HepG2 (cell line): ENCODE measurements around the gene LINC00237. TPM values are rescaled to one million over a fixed set of nuclear protein-coding genes. Genes with fewer than 3 reads are reported as not detected.

Experiments used
- BRD4 ChIP-seq: sonication (generic); formaldehyde crosslinking; IDR thresholded peaks from 2 replicates; pipeline ENCODE4 v1.4.0; 2020; ENCODE audit warnings: missing genetic modification reagents
- DPF2 ChIP-seq: sonication (generic); formaldehyde crosslinking; IDR thresholded peaks from 2 replicates; pipeline ENCODE4 v1.4.0; 2020; ENCODE audit warnings: mild to moderate bottlenecking, low read depth, missing genetic modification reagents, borderline replicate concordance
- FOXA1 ChIP-seq, 2 experiments: fragments of 450-650 bp in 1 of 2; sonication (generic) in 1 of 2; formaldehyde crosslinking in 1 of 2; IDR thresholded peaks; 2 replicates each; pipeline versions ENCODE4 v1.4.0 to v1.6.1; 2016 to 2020; ENCODE audit warnings: missing genetic modification reagents in 1 of 2
- GABPA ChIP-seq, 2 experiments: IDR thresholded peaks; 2 replicates each; pipeline ENCODE4 v1.6.1; 2011 to 2016; ENCODE audit warnings: low read depth in 2 of 2, low read length in 1 of 2, missing biosample characterization in 1 of 2, missing genetic modification characterization in 1 of 2
- GATAD2A ChIP-seq: IDR thresholded peaks from 2 replicates; pipeline ENCODE4 v1.6.1; 2016
- HOXA5 ChIP-seq: sonication (generic); formaldehyde crosslinking; IDR thresholded peaks from 2 replicates; pipeline ENCODE4 v1.4.0; 2020; ENCODE audit warnings: missing genetic modification reagents
- IRX3 ChIP-seq: sonication (generic); formaldehyde crosslinking; IDR thresholded peaks from 2 replicates; pipeline ENCODE4 v1.8.1; 2023; ENCODE audit warnings: mild to moderate bottlenecking, low read depth, missing genetic modification reagents, borderline replicate concordance
- POGZ ChIP-seq: sonication (generic); formaldehyde crosslinking; IDR thresholded peaks from 2 replicates; pipeline ENCODE4 v1.4.0; 2020; ENCODE audit warnings: mild to moderate bottlenecking, missing genetic modification reagents
- TARDBP ChIP-seq: sonication (generic); formaldehyde crosslinking; IDR thresholded peaks from 2 replicates; pipeline ENCODE4 v1.8.0; 2022; ENCODE audit warnings: mild to moderate bottlenecking, missing genetic modification reagents
- TBL1XR1 ChIP-seq: fragments of 150-350 bp; IDR thresholded peaks from 2 replicates; pipeline ENCODE4 v1.6.1; 2014; ENCODE audit warnings: borderline replicate concordance, low read length; ENCODE audit not compliant: partially characterized antibody
- TBX2 ChIP-seq: sonication (generic); formaldehyde crosslinking; IDR thresholded peaks from 2 replicates; pipeline ENCODE4 v1.5.0; 2020; ENCODE audit warnings: missing genetic modification reagents, mild to moderate bottlenecking, borderline replicate concordance
- XBP1 ChIP-seq: sonication (generic); formaldehyde crosslinking; IDR thresholded peaks from 2 replicates; pipeline ENCODE4 v1.5.0; 2020; ENCODE audit warnings: missing genetic modification reagents
- YEATS2 ChIP-seq: sonication (generic); formaldehyde crosslinking; IDR thresholded peaks from 2 replicates; pipeline ENCODE4 v1.4.0; 2020; ENCODE audit warnings: missing genetic modification reagents, borderline replicate concordance
- ZBTB8A ChIP-seq: sonication (generic); formaldehyde crosslinking; IDR thresholded peaks from 2 replicates; pipeline ENCODE4 v1.4.0; 2020; ENCODE audit warnings: mild to moderate bottlenecking, low read depth, missing genetic modification reagents, borderline replicate concordance
- ZNF230 ChIP-seq: sonication (generic); formaldehyde crosslinking; IDR thresholded peaks from 2 replicates; pipeline ENCODE4 v1.4.0; 2020; ENCODE audit warnings: mild to moderate bottlenecking, missing genetic modification reagents
- ZNF367 ChIP-seq: sonication (generic); formaldehyde crosslinking; IDR thresholded peaks from 2 replicates; pipeline ENCODE4 v1.4.0; 2020; ENCODE audit warnings: missing genetic modification reagents, borderline replicate concordance
- ZNF430 ChIP-seq: sonication (generic); formaldehyde crosslinking; IDR thresholded peaks from 2 replicates; pipeline ENCODE4 v1.9.0; 2021; ENCODE audit warnings: mild to moderate bottlenecking, missing genetic modification reagents
- ZNF569 ChIP-seq: sonication (generic); formaldehyde crosslinking; IDR thresholded peaks from 2 replicates; pipeline ENCODE4 v1.5.0; 2020; ENCODE audit warnings: mild to moderate bottlenecking, missing genetic modification reagents, moderate library complexity, borderline replicate concordance
- ZNF879 ChIP-seq: sonication (generic); formaldehyde crosslinking; IDR thresholded peaks from 2 replicates; pipeline ENCODE4 v1.8.1; 2023; ENCODE audit warnings: missing genetic modification reagents
- polyA plus RNA-seq, 8 experiments: library from polyadenylated mRNA; depleted of rRNA in 3 of 8; stranded (reverse) in 7 of 8; unstranded in 1 of 8; fragments of >200 nt; fragmentation: Illumina TruSeq in 4 of 8; extraction: Trizol in 4 of 8; gene quantifications; 2 replicates each; pipeline versions ENCODE4 v1.2.1 to v1.2.3, GENCODE V29; 2011 to 2016; ENCODE audit warnings: low read depth in 4 of 8, missing spikeins in 1 of 8, mixed read lengths in 1 of 8; ENCODE audit not compliant: insufficient read depth in 1 of 8
- total RNA-seq, 5 experiments: library from RNA; depleted of rRNA; stranded (reverse); fragments of >200 nt; fragmentation: Illumina TruSeq; extraction: Trizol; gene quantifications; 2 replicates each; pipeline ENCODE4 v1.2.3, GENCODE V29; 2016; ENCODE audit warnings: low read depth in 1 of 5
- TF ChIP-seq, protein P1 (sequence below): sonication (generic); formaldehyde crosslinking; conservative IDR thresholded peaks from 2 replicates; pipeline ENCODE4 v1.4.0; 2020; ENCODE audit warnings: missing genetic modification reagents
- TF ChIP-seq, protein P2 (sequence below): IDR thresholded peaks from 2 replicates; pipeline ENCODE4 v1.6.1; 2016; ENCODE audit warnings: missing compliant biosample characterization, missing genetic modification reagents, borderline replicate concordance
- TF ChIP-seq, protein P3 (sequence below): IDR thresholded peaks from 2 replicates; pipeline ENCODE4 v1.6.1; 2016; ENCODE audit warnings: low read depth, control low read depth
- TF ChIP-seq, protein P4 (sequence below): sonication (generic); formaldehyde crosslinking; conservative IDR thresholded peaks from 2 replicates; pipeline ENCODE4 v1.4.0; 2020; ENCODE audit warnings: missing genetic modification reagents

LINC00237 gene
- total and polyA plus RNA-seq, 2 of the 13 experiments (the other 11 are each of a cell fraction or from before 2014, with no cell fraction given): not detected

DNA sequence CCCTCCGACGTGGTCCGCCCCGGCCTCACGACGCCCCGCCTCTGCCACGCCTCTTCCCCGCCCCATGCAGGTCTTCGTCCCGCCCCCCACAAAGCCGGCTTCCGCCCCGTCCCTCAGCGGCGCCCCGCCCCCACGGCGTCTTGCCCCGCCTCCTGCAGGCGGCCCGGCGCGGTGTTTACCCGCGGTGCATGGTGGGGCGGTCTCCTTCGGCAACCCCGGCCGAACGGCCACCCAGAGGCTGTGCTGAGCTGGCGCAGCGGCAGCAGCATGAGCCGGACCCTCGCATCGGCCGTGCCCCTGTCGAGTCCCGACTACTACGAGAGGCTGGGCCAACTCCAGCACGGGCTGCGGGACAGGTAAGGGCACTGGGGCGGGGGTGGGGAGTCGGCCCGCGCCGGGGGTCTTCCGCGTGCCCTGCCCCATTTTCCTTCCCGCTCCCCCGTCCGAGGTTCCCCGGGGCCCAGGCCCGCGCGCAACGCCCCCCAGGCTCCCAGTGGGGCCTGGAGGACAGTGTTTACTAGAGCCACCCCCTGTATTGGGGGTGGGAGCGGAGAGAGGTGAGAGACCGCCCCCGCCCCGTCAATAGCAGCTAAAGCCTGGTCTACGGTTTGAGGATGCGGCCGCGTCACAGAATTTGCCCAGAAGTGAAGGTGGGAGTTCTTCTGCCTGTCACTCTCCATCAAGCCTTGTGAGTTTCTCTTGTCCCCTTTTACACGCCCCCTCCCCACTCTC lies 19.9 kb upstream of the LINC00237 start, which contains the start of gene KIZ (continued):
- TF ChIP-seq ZNF230 (CRISPR knock-in tag) (peak; percentile 81), FOXA1 (IDR thresholded peaks at IDR 0.05) (no peak), FOXA1 (CRISPR knock-in tag; IDR thresholded peaks at IDR 0.05) (peak; percentile 99), XBP1 (no peak), BRD4 (CRISPR knock-in tag) (peak; percentile 53; the same call in 1 of the 2 replicates), HOXA5 (peak; percentile 73), ZBTB8A (CRISPR knock-in tag) (no peak), GATAD2A (CRISPR knock-in tag) (no peak), POGZ (CRISPR knock-in tag) (peak; percentile 99), ZNF879 (CRISPR knock-in tag) (peak; percentile 90; the same call in 1 of the 2 replicates), ZNF430 (CRISPR knock-in tag) (peak; percentile 98), ZNF569 (no peak), YEATS2 (CRISPR knock-in tag) (peak; percentile 77), DPF2 (CRISPR knock-in tag) (peak; percentile 67; the same call in 1 of the 2 replicates), TBL1XR1 (no peak), TARDBP (CRISPR knock-in tag) (peak; percentile 90), IRX3 (CRISPR knock-in tag) (no peak; the same call in 1 of the 2 replicates), GABPA (IDR thresholded peaks at IDR 0.05; ENCODE audit: low read depth, low read length) (peak; percentile 44), GABPA (CRISPR knock-in tag; IDR thresholded peaks at IDR 0.05; ENCODE audit: low read depth) (peak; percentile 66), ZNF367 (CRISPR knock-in tag) (no peak; the same call in 1 of the 2 replicates), TBX2 (CRISPR knock-in tag) (peak; percentile 90)
- TF ChIP-seq, protein P1, sequence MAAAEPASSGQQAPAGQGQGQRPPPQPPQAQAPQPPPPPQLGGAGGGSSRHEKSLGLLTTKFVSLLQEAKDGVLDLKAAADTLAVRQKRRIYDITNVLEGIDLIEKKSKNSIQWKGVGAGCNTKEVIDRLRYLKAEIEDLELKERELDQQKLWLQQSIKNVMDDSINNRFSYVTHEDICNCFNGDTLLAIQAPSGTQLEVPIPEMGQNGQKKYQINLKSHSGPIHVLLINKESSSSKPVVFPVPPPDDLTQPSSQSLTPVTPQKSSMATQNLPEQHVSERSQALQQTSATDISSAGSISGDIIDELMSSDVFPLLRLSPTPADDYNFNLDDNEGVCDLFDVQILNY: peak; percentile 59; the same call in 1 of the 2 replicates
- TF ChIP-seq, protein P2, sequence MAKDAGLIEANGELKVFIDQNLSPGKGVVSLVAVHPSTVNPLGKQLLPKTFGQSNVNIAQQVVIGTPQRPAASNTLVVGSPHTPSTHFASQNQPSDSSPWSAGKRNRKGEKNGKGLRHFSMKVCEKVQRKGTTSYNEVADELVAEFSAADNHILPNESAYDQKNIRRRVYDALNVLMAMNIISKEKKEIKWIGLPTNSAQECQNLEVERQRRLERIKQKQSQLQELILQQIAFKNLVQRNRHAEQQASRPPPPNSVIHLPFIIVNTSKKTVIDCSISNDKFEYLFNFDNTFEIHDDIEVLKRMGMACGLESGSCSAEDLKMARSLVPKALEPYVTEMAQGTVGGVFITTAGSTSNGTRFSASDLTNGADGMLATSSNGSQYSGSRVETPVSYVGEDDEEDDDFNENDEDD: peak; percentile 82
- TF ChIP-seq, protein P3, sequence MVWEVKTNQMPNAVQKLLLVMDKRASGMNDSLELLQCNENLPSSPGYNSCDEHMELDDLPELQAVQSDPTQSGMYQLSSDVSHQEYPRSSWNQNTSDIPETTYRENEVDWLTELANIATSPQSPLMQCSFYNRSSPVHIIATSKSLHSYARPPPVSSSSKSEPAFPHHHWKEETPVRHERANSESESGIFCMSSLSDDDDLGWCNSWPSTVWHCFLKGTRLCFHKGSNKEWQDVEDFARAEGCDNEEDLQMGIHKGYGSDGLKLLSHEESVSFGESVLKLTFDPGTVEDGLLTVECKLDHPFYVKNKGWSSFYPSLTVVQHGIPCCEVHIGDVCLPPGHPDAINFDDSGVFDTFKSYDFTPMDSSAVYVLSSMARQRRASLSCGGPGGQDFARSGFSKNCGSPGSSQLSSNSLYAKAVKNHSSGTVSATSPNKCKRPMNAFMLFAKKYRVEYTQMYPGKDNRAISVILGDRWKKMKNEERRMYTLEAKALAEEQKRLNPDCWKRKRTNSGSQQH (CRISPR knock-in tag): peak; percentile 45
- TF ChIP-seq, protein P4, sequence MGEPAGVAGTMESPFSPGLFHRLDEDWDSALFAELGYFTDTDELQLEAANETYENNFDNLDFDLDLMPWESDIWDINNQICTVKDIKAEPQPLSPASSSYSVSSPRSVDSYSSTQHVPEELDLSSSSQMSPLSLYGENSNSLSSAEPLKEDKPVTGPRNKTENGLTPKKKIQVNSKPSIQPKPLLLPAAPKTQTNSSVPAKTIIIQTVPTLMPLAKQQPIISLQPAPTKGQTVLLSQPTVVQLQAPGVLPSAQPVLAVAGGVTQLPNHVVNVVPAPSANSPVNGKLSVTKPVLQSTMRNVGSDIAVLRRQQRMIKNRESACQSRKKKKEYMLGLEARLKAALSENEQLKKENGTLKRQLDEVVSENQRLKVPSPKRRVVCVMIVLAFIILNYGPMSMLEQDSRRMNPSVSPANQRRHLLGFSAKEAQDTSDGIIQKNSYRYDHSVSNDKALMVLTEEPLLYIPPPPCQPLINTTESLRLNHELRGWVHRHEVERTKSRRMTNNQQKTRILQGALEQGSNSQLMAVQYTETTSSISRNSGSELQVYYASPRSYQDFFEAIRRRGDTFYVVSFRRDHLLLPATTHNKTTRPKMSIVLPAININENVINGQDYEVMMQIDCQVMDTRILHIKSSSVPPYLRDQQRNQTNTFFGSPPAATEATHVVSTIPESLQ: no peak; the same call in 1 of the 2 replicates
